Activated CD4-positive, alpha-beta memory T cell treated with anti-CD3 and anti-CD28 coated beads for 36 hours (primary cell): ENCODE data around the gene PFKL. TPM values are rescaled to one million over a fixed set of nuclear protein-coding genes. Genes with fewer than 3 reads are reported as not detected.
"Not testable (repeated sequence)": the region's sequence is repeated elsewhere in the genome, so short reads cannot be mapped to it uniquely, and the experiment has no call there.

Experiments used
- CTCF ChIA-PET: fragments of 350-600 bp; sonication (Branson Sonifier 250); formaldehyde crosslinking; loops from one replicate; lab custom pipeline; 2021; ENCODE audit warnings: antibody characterized with exemption, inconsistent platforms; lab: Charles Lee
- POLR2A ChIA-PET: fragments of 350-600 bp; sonication (Branson Sonifier 250); formaldehyde crosslinking; loops from one replicate; lab custom pipeline; 2021; ENCODE audit warnings: antibody characterized with exemption; lab: Charles Lee
- DNase-seq: peaks from one replicate; pipeline ENCODE4 v3.0.0-alpha.2; 2020
- H3K27ac Mint-ChIP-seq: one replicate; pipeline ENCODE4 v1.8.0; 2021; ENCODE audit warnings: mixed read lengths
- H3K27me3 Mint-ChIP-seq: one replicate; pipeline ENCODE4 v1.8.0; 2021; ENCODE audit warnings: mixed read lengths
- H3K36me3 Mint-ChIP-seq: one replicate; pipeline ENCODE4 v1.8.0; 2021; ENCODE audit warnings: mixed read lengths
- H3K4me1 Mint-ChIP-seq: one replicate; pipeline ENCODE4 v1.8.0; 2021; ENCODE audit warnings: low read depth, mixed read lengths
- H3K4me3 Mint-ChIP-seq: one replicate; pipeline ENCODE4 v1.8.0; 2021; ENCODE audit warnings: mild to moderate bottlenecking, mixed read lengths
- H3K9me3 Mint-ChIP-seq: one replicate; pipeline ENCODE4 v1.8.0; 2021; ENCODE audit warnings: mixed read lengths
- intact Hi-C: fragments of 100-400 bp; cut with micrococcal nuclease; formaldehyde crosslinking; loops from one replicate; pipeline ENCODE4 v1.15.1; 2023
- total RNA-seq, 2 experiments: library from RNA; stranded (reverse); gene quantifications; one replicate each; pipeline ENCODE4 v1.2.3, GENCODE V29; 2021

PFKL gene
- total RNA-seq, 2 experiments from 2014 or later, result 197 to 210 TPM

- DNase-seq, result no peak
- no peak overlapping the region for H3K4me3 Mint-ChIP-seq
- no peak overlapping the region for H3K27ac Mint-ChIP-seq
- H3K36me3 Mint-ChIP-seq, result no peaks in the 10 kb centered on the region
- H3K27me3 Mint-ChIP-seq, result peaks cover 1% of the 10 kb centered on the region
- H3K9me3 Mint-ChIP-seq, result no peaks in the 10 kb centered on the region
- H3K4me1 Mint-ChIP-seq, result peaks cover 37% of the 10 kb centered on the region
- intact Hi-C loops, result no loop called here
- ChIA-PET POLR2A (no interaction called here), CTCF (no interaction called here)
These were observed 57.4 kb downstream of the PFKL start for GRCh38 chr21:44357064-44357837.

- no peaks in the 10 kb centered on the region for H3K27me3 Mint-ChIP-seq
- CTCF ChIA-PET, result no interaction called here
- H3K9me3 Mint-ChIP-seq, result peaks cover 8% of the 10 kb centered on the region
- H3K27ac Mint-ChIP-seq, result no peak overlapping the region
- POLR2A ChIA-PET, result no interaction called here
- no peak for DNase-seq
- H3K36me3 Mint-ChIP-seq, result peaks cover 2% of the 10 kb centered on the region
- no peak overlapping the region for H3K4me3 Mint-ChIP-seq
- intact Hi-C loops, result no loop called here
- peaks cover 17% of the 10 kb centered on the region for H3K4me1 Mint-ChIP-seq
These were observed 59.5 kb downstream of the PFKL start for GRCh38 chr21:44359396-44359795.

GRCh38 chr21:44360159-44360558 is 60.3 kb downstream of the PFKL start:
- no peak for DNase-seq
- H3K9me3 Mint-ChIP-seq, result peaks cover 8% of the 10 kb centered on the region
- no peak overlapping the region for H3K27ac Mint-ChIP-seq
- POLR2A ChIA-PET, result no interaction called here
- peaks cover 2% of the 10 kb centered on the region for H3K36me3 Mint-ChIP-seq
- intact Hi-C loops, result no loop called here
- no peak overlapping the region for H3K4me3 Mint-ChIP-seq
- peaks cover 11% of the 10 kb centered on the region for H3K4me1 Mint-ChIP-seq
- CTCF ChIA-PET, result no interaction called here
- no peaks in the 10 kb centered on the region for H3K27me3 Mint-ChIP-seq

- CTCF ChIA-PET, result interaction anchor here (0.5 kb wide), 1 partner anchor 553 kb away, joined by 3 read pairs; no protein-coding TSS in a partner anchor
- H3K9me3 Mint-ChIP-seq, H3K4me3 Mint-ChIP-seq, DNase-seq, H3K4me1 Mint-ChIP-seq, intact Hi-C loops, H3K27me3 Mint-ChIP-seq, H3K36me3 Mint-ChIP-seq, H3K27ac Mint-ChIP-seq, POLR2A ChIA-PET: not testable (repeated sequence)
These were observed 62.0 kb downstream of the PFKL start for GRCh38 chr21:44361903-44362302.

GRCh38 chr21:44363278-44363677 is 63.4 kb downstream of the PFKL start:
- Mint-ChIP-seq H3K27me3 (no peaks in the 10 kb centered on the region), H3K36me3 (peaks cover 2% of the 10 kb centered on the region), H3K4me1 (no peaks in the 10 kb centered on the region), H3K27ac (no peak overlapping the region), H3K4me3 (no peak overlapping the region), H3K9me3 (peaks cover 8% of the 10 kb centered on the region)
- ChIA-PET POLR2A (no interaction called here), CTCF (no interaction called here)
- intact Hi-C loops, result no loop called here
- no peak for DNase-seq

GRCh38 chr21:44364151-44365053 is 64.5 kb downstream of the PFKL start:
- DNase-seq, result no peak
- peaks cover 2% of the 10 kb centered on the region for H3K36me3 Mint-ChIP-seq
- H3K4me1 Mint-ChIP-seq, result no peaks in the 10 kb centered on the region
- intact Hi-C loops, result no loop called here
- peaks cover 8% of the 10 kb centered on the region for H3K9me3 Mint-ChIP-seq
- no peak overlapping the region for H3K4me3 Mint-ChIP-seq
- no peak overlapping the region for H3K27ac Mint-ChIP-seq
- POLR2A ChIA-PET, result no interaction called here
- no peaks in the 10 kb centered on the region for H3K27me3 Mint-ChIP-seq
- CTCF ChIA-PET, result no interaction called here

- Mint-ChIP-seq H3K4me3 (no peak overlapping the region), H3K27ac (no peak overlapping the region), H3K4me1 (no peaks in the 10 kb centered on the region), H3K9me3 (peaks cover 8% of the 10 kb centered on the region), H3K27me3 (no peaks in the 10 kb centered on the region), H3K36me3 (peaks cover 2% of the 10 kb centered on the region)
- intact Hi-C loops, result no loop called here
- ChIA-PET POLR2A (no interaction called here), CTCF (no interaction called here)
- DNase-seq, result no peak
These were observed 65.6 kb downstream of the PFKL start for GRCh38 chr21:44365251-44365966.

GRCh38 chr21:44365967-44366585 is 66.2 kb downstream of the PFKL start:
- ChIA-PET POLR2A (no interaction called here), CTCF (no interaction called here)
- Mint-ChIP-seq H3K27ac (no peak overlapping the region), H3K9me3 (peaks cover 8% of the 10 kb centered on the region), H3K27me3 (no peaks in the 10 kb centered on the region), H3K4me3 (no peak overlapping the region), H3K36me3 (peaks cover 2% of the 10 kb centered on the region), H3K4me1 (no peaks in the 10 kb centered on the region)
- intact Hi-C loops, result no loop called here
- no peak for DNase-seq

GRCh38 chr21:44366586-44367211 is 66.8 kb downstream of the PFKL start:
- CTCF ChIA-PET, result no interaction called here
- Mint-ChIP-seq H3K4me3 (no peak overlapping the region), H3K27me3 (no peaks in the 10 kb centered on the region), H3K4me1 (no peaks in the 10 kb centered on the region), H3K9me3 (peaks cover 8% of the 10 kb centered on the region), H3K27ac (no peak overlapping the region), H3K36me3 (peaks cover 2% of the 10 kb centered on the region)
- no peak for DNase-seq
- intact Hi-C loops, result no loop called here
- POLR2A ChIA-PET, result no interaction called here

- peak; percentile 5 for DNase-seq
- Mint-ChIP-seq H3K4me3 (no peak overlapping the region), H3K27me3 (no peaks in the 10 kb centered on the region), H3K9me3 (no peaks in the 10 kb centered on the region), H3K4me1 (no peaks in the 10 kb centered on the region), H3K27ac (no peak overlapping the region), H3K36me3 (no peaks in the 10 kb centered on the region)
- POLR2A ChIA-PET, result no interaction called here
- CTCF ChIA-PET, result no interaction called here
- intact Hi-C loops, result no loop called here
These were observed 69.0 kb downstream of the PFKL start for GRCh38 chr21:44368711-44369446.

- Mint-ChIP-seq H3K9me3 (no peaks in the 10 kb centered on the region), H3K36me3 (no peaks in the 10 kb centered on the region), H3K27me3 (no peaks in the 10 kb centered on the region), H3K4me1 (peaks cover 5% of the 10 kb centered on the region), H3K27ac (no peak overlapping the region), H3K4me3 (no peak overlapping the region)
- POLR2A ChIA-PET, result no interaction called here
- intact Hi-C loops, result no loop called here
- DNase-seq, result no peak
- CTCF ChIA-PET, result no interaction called here
These were observed 70.3 kb downstream of the PFKL start for GRCh38 chr21:44370027-44370735.
